GM19328 (cell line): Measurements from ENCODE around the gene RIOX2.
"Not testable (repeated sequence)": the region's sequence is repeated elsewhere in the genome, so short reads cannot be mapped to it uniquely, and the experiment has no call there.

Experiments used
- ATAC-seq: cut with Tn5 transposase; IDR thresholded peaks from one replicate; pipeline ENCODE4 v1.9.1; 2021; ENCODE audit warnings: mild to moderate bottlenecking, moderate library complexity; ENCODE audit not compliant: unreplicated experiment

The RIOX2 gene

DNA sequence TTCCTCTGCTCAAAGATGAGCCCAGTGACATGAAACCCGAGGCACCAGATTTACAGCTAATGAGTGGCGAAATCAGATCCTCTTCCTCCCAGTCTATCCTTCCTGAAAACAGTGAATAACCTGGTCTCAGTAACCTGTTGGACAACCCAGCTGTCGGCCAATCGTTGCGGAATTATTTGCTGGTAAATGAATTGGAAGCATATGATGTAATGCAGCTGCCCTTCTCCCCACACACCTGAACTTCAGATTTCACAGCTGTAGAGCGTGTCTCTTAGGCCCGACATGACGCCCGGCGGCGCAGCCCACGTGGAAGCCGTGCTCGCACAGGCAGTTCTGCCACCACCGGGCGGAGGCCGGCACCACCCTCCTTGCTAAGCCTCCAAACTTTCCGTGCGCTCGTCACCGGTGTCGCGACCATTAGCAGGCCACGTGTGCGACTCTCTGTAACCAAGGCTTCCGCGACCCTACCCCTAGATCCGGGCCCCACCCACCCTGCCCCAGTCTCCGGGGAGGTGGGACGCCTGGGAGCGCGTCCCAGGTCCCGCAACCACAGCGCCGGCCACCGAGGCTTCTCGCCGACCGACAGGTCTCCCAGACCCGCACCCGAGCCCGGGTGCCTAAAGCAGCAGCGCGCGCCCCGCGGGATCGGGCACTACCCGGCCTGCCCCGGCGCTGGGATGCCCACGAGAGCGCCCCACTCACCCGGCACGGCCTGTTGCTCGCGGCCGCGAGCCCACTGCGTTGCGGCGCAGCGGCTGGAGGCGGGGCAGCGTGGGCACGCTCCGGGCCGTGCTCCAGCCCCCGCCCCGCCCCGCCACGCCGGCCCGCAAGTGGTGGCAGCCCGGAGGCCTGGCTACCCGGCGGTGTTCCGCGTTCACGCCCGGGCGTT is at the start of gene RIOX2:
Gene RIOX2 (minus strand): TSS at position 753 of the 889 bp plus-strand sequence. CDS start 4,838 bp downstream, outside the sequence.
- peak; percentile 88 for ATAC-seq

DNA sequence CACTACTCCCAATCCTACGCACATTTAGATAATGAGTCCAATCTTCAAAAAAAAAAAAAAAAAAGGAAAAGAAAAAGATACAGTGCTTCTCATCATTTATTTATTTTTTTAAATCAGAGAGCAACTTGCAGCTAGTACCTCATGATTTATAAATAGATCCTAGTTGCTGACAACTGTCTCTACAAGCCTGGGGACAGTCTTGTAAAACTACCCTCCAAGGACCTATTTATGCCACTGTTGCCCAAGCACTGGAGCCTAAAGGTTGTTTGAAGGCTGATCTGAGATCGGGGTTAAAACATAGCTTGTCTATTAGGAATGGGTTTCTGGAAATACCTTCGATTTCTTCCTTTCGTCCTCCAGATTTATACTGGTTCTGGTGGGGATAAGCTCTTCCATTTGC is 48.2 kb upstream of the RIOX2 start:
- no peak for ATAC-seq

DNA sequence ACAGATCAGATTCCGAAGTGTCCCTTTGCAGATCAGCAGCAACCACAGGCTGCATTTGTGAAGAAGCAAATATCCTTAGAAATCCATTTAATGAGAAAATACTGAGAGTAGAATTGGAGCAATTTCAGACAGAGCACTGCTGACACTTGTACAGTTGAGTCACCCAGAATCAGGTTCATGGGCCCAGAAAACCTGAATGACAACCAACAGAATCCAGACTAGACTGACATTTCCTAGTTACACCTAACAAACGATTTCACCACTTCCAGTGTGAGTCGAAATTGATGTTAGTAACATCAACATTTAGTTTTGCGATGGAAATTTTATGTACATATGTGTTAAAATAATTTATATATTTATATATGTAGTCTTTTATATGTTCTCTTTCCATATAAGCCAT is 46.1 kb upstream of the RIOX2 start:
- ATAC-seq, result no peak

DNA sequence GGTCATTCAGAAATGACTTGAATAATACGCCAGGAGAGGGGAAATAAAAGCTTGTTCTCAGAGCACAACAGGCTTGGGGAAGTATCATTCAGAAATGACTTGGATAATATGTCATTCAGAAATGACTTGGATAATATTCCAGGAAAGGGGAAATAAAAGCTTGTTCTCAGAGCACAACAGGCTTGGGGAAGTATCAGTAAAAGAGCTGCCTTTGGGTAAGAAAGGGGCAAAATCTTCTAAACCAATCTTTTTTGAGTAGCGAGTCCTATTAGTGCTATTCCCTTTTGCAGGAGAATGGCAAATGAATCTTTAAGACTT is 42.0 kb upstream of the RIOX2 start:
- no peak for ATAC-seq

DNA sequence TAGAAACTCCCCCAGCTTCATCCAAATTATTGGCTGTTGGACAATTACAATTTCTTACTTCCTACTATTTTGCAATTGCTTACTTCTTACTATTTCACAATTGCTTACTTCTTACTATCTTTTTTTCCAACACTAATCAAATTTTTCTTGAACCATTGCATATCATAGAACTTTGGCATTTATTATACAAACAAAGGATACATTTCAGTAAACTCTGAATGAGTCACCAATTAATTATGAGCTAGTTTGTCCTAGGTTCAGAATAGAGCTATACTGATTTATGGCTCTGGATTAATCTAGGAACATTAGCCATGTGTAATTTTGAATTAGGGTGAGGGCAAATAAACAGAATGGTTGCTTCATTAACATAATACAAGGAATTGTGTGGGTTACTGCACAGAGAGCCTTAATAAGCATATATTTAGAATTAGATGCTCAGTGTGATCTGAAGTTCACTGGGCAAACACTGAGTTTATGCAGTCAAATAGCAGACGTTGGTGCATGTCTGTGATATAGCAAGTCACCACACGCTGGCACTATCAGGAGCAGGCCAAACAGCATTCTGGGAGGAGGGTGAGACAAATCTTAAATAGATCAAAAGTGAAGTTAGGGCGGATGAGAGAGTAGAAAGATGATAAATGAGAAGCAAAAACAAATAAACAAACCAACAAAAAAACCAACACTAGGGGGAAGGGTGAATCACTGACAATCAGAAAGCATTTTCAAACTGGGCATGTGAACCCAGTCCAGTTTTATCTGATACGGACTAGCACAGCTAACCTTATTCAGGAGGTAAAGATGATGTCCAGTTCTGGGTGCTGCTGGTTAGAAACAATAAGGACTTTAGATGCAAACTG is 41.4 kb upstream of the RIOX2 start:
- no peak for ATAC-seq

DNA sequence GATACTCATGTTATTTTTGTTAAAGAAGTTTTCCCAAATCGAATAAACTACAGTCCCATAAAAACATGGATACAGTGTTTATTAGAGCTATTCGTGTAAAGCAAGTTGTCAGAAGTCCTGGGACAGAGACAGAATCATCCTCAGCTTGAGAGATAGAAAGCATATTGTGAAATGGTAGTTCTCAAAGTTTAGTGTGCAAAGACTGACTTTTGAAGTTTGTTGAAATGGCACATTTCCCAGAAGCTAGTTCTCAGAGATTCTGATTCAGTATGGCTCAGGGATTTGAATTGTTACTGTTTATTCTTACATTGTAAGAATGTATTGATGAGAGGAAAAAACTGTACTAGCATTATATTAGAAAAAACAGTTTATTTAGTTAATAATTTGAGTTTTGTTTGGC is 40.7 kb upstream of the RIOX2 start:
- no peak for ATAC-seq

DNA sequence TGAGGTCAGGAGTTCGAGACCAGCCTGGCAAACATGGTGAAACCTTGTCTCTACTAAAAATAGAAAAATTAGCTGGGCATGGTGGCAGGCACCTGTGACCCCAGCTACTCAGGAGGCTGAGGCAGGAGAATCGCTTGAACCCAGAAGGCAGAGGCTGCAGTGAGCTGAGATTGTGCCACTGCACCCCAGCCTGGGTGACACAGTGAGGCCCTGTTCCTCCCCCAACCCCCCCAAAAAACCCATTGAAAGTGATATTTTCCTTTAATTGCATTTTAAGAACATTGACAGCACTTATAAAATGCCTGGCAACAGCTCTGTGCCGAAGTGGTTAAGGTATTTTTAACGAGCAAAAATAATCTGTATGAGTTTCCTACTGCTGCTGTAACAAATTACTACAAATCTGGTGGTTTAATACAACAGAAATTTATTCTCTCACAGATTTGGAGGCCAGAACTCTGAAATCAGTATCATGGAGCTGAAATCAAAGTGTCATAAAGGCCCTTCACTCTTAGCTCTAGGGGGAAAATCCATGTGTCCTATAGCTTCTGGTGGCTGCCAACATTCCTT is 38.7 kb upstream of the RIOX2 start:
- not testable (repeated sequence) for ATAC-seq

DNA sequence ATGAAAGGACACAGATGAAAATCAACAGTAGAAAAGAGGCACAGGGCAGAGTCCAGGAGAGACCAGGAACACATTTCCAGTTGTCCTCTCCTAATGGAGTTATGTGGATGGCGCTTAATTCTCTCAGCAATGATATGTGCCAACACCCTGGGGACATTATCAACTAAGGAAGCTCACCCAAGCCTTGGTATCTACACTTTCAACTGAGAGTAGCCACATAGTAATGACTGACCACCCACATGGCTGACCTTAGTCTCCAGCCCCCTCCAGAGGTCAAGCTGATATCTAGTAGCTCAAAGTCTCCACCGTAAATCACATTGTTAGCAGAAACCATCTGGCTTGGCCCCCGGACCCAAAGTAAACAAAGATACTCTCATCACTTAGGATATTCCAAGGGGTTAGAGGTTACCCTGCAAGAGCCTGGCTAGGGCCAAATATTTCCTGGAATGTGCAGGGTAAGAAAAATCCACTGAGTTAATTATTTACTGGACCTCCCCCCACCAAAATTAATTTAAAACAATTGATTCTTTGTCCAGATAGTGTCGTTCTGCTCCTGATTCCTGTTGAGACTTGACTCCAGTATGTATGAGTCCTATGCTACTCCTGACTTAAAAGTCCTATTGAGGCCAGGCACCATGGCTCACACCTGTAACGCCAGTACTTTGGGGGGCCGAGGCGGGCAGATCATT is 38.1 kb upstream of the RIOX2 start:
- ATAC-seq, result no peak

DNA sequence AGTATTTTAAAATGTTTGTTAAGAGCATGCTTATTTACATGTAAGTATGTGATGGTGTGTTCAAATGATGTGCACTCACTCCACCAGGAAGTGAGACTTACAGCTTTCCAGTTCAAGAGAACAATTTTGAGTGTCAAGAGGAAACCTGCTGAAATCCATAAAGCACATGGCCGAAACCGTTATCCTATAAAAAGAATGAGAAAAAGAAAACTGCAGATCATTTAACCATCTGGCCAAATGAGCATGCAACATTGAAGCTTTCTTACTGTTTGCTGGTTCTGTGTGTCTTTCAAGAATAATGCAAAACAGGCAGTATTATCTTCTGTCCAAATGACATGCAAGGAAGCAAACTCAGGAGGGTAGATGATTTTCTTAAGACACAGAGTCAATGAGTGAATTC is 36.6 kb upstream of the RIOX2 start:
- ATAC-seq, result peak; percentile 70

DNA sequence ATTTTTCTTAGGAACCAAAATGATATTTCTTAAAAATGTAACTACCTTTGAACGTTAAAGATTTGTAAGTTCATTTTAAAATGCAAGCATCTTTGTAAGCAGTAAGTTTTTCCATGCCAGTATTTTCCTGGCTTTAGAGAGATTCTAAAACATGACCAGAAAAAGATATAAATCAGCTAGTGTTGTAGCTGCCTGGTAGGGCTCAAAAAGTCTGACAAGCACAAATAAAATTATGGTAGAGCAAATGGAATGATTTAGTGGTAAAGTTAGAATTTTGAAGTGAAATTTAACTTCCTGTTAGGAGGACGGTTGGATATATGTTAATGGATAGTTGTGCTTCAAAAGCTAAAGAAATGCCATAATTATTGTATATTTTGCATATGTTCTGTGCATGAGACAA is 33.2 kb upstream of the RIOX2 start:
- ATAC-seq, result no peak

DNA sequence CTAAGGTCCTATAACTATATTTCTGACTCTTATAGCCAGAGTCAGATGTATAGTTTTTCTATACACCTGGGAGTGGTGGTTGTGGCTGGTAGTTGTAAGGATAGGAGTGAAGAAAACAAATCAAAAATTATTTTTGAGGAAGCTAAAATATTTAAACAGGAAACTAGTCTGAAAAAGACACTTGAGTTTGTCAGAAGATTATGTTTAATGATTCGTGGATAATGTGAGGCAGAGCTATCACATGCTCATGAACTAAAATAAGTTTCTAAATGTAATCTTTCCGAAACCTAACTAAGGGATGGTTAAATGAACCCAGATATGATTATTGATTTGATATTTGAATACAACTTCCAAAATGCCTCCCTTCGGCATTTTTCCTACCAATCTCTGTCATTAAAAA is 32.5 kb upstream of the RIOX2 start:
- no peak for ATAC-seq

DNA sequence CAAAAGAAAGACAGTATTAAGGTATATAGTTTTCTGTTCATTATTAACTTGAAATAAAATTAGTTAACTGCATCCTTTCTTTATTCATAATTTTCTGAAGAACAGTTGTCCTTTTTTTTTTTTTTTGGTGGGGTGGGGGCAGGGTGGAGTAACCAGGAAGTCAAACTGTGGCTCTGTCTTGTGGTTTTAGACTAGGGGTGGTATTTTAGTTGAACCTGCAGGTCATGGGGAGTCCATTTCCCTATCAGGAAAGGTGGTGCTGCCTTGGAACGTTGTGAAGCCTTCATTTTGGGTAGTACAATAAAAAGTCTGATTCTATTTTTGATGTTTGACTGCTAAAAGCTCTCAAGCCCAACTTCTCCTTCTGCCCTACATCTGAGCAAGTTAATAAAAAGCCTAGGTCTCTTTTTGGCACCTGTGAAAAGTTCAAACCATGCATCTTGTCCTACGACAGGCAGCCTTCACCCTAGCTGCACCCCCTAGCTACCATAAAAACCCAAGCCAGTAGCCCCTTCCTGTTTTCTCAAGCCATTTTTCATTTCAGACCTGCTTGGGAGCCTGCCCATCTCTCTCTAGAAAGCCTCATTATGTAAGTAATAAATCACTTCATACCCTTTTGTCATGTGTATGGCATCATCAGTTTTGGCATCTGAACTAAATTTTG is 31.2 kb upstream of the RIOX2 start:
- ATAC-seq, result peak; percentile 68

DNA sequence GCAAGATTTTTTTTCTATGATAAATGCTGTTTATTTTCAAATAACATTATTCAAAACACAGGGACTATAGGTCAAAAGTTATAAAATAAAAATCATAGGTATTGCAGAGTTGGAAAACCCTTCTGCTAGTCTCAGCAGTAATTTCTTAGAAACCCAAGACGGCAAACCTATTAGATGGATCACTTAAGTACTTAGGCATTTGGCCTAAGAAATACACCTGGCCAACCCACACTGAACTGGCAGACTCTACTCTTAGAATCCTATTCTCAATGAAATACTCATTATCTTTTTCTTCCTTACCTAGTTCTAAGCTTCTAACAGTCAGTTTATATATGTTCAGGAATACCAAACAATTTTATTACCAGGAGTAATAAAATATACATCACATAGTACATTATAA is 30.5 kb upstream of the RIOX2 start:
- no peak for ATAC-seq

DNA sequence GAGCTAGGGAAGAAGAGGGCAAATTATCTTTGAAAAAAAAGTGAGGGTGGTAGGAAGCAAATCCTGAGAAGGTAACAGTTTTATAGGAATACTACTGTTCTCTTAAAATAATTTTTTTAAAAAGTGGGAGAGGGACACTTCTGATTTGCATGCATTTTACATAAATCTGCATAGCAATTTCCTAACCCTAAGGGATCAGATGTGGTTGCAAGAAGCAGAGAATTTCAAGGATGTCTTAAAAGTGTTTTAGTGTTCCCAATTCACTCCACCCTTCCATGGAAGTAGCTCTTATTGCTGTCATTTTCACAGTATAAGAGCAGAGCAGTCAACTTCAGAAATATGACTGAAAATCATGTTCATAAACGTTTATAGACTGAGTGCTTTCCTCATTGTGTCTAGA is 27.8 kb upstream of the RIOX2 start:
- no peak for ATAC-seq

DNA sequence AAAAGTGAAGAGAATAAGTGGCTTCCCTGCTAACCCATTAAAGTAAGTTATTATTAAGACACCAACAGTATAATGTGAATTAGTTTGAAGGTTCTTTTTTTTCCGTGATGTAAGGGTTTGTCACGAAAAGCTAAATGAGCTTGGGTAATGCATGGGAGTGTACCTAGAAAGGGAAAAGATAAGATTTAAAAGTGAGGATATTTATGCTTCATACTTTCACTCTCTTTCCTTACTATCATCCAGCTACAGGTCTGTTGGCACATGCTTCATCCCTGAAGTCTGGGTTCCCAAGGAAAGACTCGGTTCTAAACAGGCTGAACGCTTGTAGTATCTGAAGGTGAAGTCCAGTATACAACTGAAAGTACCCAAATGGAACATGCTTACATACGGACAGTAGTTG is 26.9 kb upstream of the RIOX2 start:
- ATAC-seq, result no peak

DNA sequence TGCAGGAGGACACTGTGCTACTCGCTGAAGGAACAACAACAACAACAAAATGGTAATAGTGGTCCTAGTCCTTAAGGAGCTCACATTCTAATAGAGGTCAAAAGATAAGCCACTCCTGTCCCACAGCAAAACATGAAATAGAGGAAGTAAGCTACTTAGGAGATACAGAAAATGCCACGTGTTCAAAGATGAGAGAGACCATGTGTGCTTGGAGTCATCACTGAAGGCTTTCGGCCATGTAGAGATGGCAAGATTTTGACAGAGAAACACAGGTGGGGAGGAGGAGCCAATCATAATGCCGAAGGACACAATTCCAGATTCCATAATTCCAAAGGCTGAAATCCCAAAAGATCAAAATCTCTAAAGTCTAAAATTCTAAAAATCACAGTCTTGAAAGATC is 24.8 kb upstream of the RIOX2 start:
- no peak for ATAC-seq

DNA sequence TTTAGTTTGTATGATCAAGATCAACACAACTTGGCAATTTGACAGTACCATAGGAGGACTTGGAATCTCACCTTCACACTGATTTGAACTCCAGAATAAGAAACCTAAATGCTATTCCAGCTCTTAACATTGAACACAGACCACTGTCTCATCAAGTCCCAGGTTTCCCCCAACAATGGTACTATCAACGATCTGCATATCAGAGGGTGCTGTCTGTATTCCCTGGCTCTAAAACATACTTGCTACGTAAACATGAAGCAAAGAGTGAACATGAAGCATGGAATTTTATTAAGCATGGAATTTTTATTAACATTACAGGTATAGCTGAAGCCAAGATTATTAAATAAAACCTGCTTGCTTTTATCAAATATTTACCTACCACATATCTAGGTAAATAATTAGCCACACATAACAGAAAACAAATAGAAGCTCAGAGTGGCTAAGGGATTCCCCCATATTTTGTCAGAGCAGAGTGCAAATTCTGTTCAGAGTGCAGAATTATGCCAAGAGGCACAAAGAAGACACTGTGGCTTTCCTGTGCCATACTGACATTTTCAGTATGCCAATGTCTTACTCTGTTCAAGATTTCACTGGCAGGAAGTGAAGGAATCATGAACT is 22.2 kb upstream of the RIOX2 start:
- ATAC-seq, result no peak

DNA sequence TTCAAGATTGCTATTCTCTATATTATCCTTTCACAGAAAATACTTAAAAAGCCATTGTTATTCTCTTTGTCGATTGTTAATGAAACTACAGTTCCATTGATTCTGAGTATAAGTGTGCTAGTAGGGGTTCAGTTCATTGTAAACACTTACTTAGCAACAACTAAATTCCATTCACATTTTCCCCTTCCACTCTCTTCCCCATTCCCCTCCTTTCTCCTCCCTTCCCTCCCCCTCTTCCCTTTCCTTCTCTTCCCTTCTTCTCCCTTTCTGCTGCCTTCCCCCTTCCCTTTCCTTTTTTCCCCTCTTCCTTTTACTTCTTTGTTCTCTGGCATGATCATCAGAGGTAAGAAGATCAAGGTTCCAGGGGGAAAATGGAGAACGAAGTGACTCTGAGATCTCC is 21.3 kb upstream of the RIOX2 start:
- no peak for ATAC-seq

DNA sequence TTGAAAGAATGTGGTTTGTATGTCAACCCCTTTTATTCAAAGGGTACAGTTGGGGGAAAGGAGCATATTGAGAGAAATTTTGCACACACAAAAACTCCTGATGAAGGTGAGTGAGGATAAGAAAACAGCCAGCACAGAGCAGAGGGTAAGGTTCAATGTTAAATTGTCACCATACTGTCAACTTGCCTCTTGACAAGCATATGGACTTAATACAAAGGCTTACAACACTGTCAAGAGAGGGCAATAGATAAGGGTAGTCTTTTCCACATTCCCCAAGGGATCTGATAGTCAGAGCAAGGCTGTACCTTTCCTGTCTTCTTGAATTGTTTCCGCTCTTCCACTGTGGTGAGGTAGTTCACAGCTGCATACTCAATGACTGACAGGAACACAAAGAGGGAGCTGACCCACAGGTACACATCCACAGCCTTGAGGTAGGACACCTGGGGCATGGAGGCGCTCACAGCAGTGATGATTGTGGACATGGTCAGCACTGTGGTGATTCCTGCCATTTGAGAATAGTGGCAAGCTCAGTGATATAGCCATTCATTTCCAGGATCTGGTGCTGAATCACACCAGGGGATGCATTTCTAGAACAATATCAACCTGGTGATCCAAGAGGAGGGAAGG is 20.4 kb upstream of the RIOX2 start:
- no peak for ATAC-seq

DNA sequence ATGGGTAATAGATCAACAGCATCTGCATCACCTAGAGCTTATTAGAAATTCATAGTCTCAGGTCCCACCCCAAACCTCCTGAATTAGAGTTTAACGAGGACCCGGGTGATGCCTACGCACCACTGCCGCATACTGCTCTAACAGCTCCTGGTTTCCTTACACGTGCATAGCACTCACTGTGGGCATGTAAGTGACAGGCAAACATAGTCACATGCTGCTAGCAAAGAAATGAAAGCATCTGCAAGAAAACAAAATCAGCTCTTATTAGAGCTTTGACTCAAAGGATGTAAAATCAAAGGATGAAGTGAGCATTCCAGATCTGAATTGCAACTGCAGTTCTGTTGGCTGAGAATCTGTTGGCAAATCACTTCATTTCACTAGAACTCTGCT is 19.1 kb upstream of the RIOX2 start:
- ATAC-seq, result no peak
